ENCODE data around the gene ARID4B.
A peak's percentile ranks its signal among the peaks of the same experiment; 100 is the strongest.

ARID4B gene

DNA sequence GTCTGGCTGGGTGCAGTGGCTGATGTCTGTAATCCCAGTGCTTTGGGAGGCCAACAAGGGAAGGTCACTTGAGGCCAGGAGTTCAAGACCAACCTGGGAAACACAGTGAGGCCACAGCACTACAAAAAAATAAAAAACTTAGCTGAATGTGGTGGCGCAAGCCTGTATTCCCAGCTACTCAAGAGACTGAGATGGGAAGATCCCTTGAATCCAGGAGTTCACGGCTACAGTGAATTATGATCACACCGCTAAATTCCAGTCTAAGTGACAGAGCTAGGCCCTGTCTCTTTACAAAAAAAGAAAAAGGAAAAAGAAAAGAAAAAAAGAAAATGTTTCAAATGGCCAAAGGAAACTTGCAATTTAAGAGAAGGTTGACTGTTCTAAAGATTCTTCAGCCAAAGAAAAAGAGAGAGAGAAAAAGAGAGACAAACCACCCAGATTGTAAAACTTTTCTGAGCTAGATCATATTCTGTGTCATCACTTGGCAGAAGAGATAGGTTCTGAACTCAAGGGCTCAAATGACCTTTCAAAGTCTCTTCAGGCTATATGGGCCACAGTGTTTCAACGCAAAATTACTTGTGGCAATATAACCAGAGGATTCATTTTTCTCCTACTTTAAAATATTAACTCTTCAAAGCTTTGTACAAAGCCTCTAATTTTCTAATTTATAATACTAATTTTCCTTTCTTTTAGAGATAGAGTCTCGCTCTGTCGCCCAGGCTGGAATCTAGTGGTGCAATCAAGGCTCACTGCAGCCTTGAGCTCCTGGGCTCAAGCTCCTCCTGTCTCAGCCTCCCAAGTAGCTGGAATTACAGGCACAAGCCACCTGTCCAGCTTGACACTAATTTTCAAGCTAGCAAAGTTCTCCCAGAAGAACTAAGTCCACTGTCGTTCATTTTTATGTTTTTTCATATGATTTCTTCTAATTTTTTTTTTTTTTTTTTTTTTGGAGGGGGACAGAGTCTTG is 20.5 kb downstream of the ARID4B start:
- DNase-seq (ENCODE audit: low read depth): no peak
- TF ChIP-seq, protein P1, sequence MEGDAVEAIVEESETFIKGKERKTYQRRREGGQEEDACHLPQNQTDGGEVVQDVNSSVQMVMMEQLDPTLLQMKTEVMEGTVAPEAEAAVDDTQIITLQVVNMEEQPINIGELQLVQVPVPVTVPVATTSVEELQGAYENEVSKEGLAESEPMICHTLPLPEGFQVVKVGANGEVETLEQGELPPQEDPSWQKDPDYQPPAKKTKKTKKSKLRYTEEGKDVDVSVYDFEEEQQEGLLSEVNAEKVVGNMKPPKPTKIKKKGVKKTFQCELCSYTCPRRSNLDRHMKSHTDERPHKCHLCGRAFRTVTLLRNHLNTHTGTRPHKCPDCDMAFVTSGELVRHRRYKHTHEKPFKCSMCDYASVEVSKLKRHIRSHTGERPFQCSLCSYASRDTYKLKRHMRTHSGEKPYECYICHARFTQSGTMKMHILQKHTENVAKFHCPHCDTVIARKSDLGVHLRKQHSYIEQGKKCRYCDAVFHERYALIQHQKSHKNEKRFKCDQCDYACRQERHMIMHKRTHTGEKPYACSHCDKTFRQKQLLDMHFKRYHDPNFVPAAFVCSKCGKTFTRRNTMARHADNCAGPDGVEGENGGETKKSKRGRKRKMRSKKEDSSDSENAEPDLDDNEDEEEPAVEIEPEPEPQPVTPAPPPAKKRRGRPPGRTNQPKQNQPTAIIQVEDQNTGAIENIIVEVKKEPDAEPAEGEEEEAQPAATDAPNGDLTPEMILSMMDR (conservative IDR thresholded peaks at IDR 0.05; ENCODE audit: low read depth, low read length): no peak
- H3K4me3 ChIP-seq (ENCODE audit: low read depth, low read length): no peak overlapping the region

DNA sequence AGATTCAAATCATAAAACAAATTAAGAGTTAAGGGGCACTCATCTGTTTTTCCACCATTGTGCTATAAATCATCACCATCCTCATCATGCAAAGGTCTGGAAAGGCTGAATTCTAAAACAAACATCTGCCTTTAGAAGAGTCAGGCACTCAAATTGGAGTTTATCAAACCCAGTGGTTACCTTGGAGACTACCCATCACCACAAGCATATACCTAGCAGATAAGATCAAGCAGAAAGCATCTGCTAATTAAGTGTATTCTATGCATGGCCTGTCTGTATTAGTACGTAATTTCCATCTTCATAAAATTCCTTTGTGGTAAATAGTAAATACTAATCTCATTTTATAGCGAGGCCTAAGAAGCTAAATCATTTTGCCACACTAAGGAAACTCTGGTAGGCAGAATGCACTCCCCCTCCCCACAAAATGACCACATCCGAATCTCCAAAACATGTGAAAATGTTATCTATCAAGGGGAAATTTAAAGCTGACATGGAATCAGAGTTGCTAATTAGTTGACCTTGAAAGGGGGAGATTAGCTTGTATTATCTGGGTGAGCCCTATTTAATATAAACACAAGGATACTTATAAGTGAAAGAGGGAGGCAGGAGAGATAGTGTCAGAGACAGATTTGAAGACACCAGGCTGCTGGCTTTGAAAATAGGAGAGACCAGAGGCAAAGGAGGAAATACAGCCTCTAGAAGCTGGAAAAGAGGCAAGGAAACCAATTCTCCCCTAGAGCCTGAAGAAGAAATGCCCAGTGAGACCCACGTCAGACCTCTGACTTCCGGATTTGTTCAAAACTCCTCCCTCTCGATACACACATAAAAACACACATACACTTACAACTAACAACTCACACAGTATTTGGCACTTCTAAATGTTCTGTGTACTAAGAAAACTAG is 23.2 kb downstream of the ARID4B start:
- TF ChIP-seq, protein P1 (conservative IDR thresholded peaks at IDR 0.05; ENCODE audit: low read depth, low read length): no peak
- no peak overlapping the region for H3K4me3 ChIP-seq (ENCODE audit: low read depth, low read length)
- DNase-seq (ENCODE audit: low read depth): peak; percentile 40

DNA sequence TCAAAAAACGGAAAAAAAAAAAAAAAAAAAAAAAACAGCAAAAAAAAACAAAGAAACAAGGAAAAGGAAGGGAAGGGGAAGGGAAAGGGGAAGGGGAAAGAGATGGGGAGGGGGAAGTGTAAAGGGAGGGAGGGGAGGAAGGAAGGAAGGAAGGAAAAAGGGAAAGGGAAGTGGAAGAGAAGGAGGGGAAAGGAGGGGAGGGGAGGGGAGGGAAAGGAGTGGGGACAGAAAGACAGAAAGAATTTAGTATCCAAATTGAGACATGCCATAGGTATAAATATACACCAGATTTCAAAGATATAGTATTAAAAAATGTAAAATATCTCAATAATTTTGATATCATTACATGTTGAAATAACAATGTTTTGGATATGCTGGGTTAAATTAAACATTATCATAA is 25.8 kb downstream of the ARID4B start:
- H3K4me3 ChIP-seq (ENCODE audit: low read depth, low read length): no peak overlapping the region
- TF ChIP-seq, protein P1 (conservative IDR thresholded peaks at IDR 0.05; ENCODE audit: low read depth, low read length): no peak
- no peak for DNase-seq (ENCODE audit: low read depth)

DNA sequence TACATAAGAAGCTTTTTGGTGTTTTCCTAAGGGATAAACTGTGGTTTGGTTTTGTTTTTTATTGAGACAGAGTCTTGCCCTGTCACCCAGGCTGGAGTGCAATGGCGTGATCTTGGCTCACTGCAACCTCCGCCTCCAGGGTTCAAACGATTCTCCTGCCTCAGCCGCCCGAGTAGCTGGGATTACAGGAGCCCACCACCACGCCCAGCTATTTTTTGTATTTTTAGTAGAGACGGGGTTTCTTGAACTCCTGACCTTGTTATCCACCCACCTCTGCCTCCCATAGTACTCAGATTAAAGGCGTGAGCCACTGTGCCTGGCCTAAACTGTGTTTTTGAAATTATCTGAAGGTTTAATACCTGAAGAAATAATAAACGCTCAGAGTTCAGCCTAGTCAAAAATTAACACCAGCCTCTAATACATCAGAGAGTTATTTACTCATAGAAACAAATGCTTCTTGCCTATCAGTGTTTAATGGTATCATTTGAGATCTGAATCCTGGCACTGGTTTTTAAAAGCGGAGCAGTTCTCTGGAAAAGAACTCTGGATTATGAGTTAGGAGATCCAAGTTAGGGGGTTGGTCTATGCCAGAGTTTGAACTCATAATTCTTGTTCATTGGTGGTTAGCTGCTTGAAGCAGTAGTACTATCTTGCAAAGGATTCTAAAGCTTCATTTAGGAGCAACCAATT is 28.7 kb downstream of the ARID4B start:
- no peak for DNase-seq (ENCODE audit: low read depth)
- H3K4me3 ChIP-seq (ENCODE audit: low read depth, low read length): no peak overlapping the region
- TF ChIP-seq, protein P1 (conservative IDR thresholded peaks at IDR 0.05; ENCODE audit: low read depth, low read length): no peak

DNA sequence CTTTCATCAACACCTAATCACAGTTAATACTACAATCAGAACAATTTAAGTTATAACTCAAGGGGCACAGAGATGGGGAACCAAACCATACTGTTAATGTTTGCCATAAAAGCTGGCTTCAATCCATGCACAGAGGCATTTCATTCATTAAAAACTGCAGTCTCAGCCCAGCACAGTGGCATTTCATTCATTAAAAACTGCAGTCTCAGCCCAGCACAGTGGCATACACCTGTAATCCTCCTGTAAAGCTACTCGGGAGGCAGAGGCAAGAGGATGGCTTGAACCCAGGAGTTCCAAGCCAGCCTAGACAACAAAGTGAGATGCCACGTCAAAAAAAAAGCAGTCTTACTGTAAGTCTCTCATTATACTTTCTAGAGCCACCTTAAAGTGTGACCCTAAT is 29.2 kb downstream of the ARID4B start:
- H3K4me3 ChIP-seq (ENCODE audit: low read depth, low read length): no peak overlapping the region
- no peak for DNase-seq (ENCODE audit: low read depth)
- TF ChIP-seq, protein P1 (conservative IDR thresholded peaks at IDR 0.05; ENCODE audit: low read depth, low read length): no peak

DNA sequence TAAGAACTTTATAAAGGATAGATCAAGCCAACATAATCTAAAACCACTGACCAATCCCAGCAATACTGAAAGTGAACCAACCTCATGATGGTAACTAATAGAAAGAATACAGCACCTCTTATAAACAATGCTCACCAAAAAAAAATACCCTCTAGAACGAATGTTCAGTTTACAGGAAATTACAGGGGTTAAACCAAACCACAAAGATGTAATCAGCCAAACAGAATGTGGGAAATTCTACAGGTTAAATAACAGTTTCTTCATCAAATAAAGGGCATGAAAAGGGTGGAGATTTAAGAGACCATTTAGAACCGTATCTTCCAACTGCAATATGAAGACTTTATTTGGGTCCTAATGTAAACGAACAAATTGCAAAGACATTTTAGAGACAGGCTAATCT is 30.4 kb downstream of the ARID4B start:
- DNase-seq (ENCODE audit: low read depth): peak; percentile 86
- no peak overlapping the region for H3K4me3 ChIP-seq (ENCODE audit: low read depth, low read length)
- TF ChIP-seq, protein P1 (conservative IDR thresholded peaks at IDR 0.05; ENCODE audit: low read depth, low read length): no peak
